HEK293 (cell line): Measurements from ENCODE around the gene NOS2.

ENCODE experiments used
- CTCF ChIA-PET: fragments of 350-600 bp; formaldehyde crosslinking; extraction: SDS; loops from one replicate; lab custom pipeline; 2021; ENCODE audit warnings: antibody characterized with exemption; lab: Yijun Ruan, JAX
- POLR2A ChIA-PET: fragments of 300-600 bp; formaldehyde crosslinking; extraction: SDS; loops from one replicate; lab custom pipeline; 2020; ENCODE audit warnings: antibody characterized with exemption, inconsistent platforms; lab: Yijun Ruan, JAX
- H3K27ac ChIP-seq: fragments of 200-500 bp; sonication (Bioruptor generic); 2 replicates; pipeline ENCODE4 v1.5.1; 2014; ENCODE audit warnings: low read depth, low read length, control low read depth, inconsistent platforms; ENCODE audit errors: extremely low read depth
- H3K36me3 ChIP-seq, 2 experiments: fragments of 200-500 bp in 1 of 2; sonication (Bioruptor generic) in 1 of 2; 1 replicate in 1 of 2; 2 replicates in 1 of 2; pipeline ENCODE4 v1.5.1; 2014 to 2017; ENCODE audit warnings: inconsistent platforms in 2 of 2, low read length in 2 of 2; ENCODE audit not compliant: control insufficient read depth in 2 of 2, insufficient read depth in 1 of 2
- H3K4me1 ChIP-seq: fragments of 200-500 bp; sonication (Bioruptor generic); 2 replicates; pipeline ENCODE4 v1.5.1; 2014; ENCODE audit warnings: mild to moderate bottlenecking, low read length, inconsistent platforms; ENCODE audit not compliant: control insufficient read depth, insufficient read depth
- H3K4me3 ChIP-seq: 2 replicates; pipeline ENCODE4 v1.5.1; 2011; ENCODE audit warnings: low read depth, mild to moderate bottlenecking, control low read depth, low read length, moderate library complexity
- H3K9me3 ChIP-seq: fragments of 200-500 bp; sonication (Bioruptor generic); 2 replicates; pipeline ENCODE4 v1.5.1; 2014; ENCODE audit warnings: low read depth, low read length, inconsistent platforms; ENCODE audit not compliant: control insufficient read depth, insufficient read depth
- IKZF3 ChIP-seq: fragments of 450-650 bp; IDR thresholded peaks from 2 replicates; pipeline ENCODE4 v1.5.0; 2018; ENCODE audit warnings: missing biosample characterization, mild to moderate bottlenecking, missing genetic modification characterization, moderate library complexity
- TRIM28 ChIP-seq: IDR thresholded peaks from 2 replicates; pipeline ENCODE4 v1.6.1; 2011; ENCODE audit warnings: low read length, control low read depth, borderline replicate concordance
- ZBTB20 ChIP-seq: fragments of 450-650 bp; formaldehyde crosslinking; IDR thresholded peaks from 2 replicates; pipeline ENCODE4 v1.5.1; 2016; ENCODE audit warnings: missing biosample characterization, missing genetic modification characterization
- ZNF146 ChIP-seq: fragments of 450-650 bp; formaldehyde crosslinking; IDR thresholded peaks from 2 replicates; pipeline ENCODE4 v1.5.1; 2016; ENCODE audit warnings: missing biosample characterization, missing genetic modification characterization
- ZNF16 ChIP-seq: fragments of 450-650 bp; formaldehyde crosslinking; IDR thresholded peaks from 2 replicates; pipeline ENCODE4 v1.5.1; 2016; ENCODE audit warnings: low read depth, missing biosample characterization, missing genetic modification characterization
- ZNF169 ChIP-seq: fragments of 450-650 bp; formaldehyde crosslinking; IDR thresholded peaks from 2 replicates; pipeline ENCODE4 v1.5.1; 2016; ENCODE audit warnings: missing biosample characterization, missing genetic modification characterization
- ZNF175 ChIP-seq: fragments of 450-650 bp; formaldehyde crosslinking; IDR thresholded peaks from 2 replicates; pipeline ENCODE4 v1.5.1; 2016; ENCODE audit warnings: missing biosample characterization, missing genetic modification characterization
- ZNF2 ChIP-seq: fragments of 450-650 bp; formaldehyde crosslinking; IDR thresholded peaks from 2 replicates; pipeline ENCODE4 v1.5.1; 2016; ENCODE audit warnings: missing biosample characterization, missing genetic modification characterization
- ZNF211 ChIP-seq: fragments of 450-650 bp; formaldehyde crosslinking; IDR thresholded peaks from 2 replicates; pipeline ENCODE4 v1.5.1; 2016; ENCODE audit warnings: low read depth, missing biosample characterization, missing genetic modification characterization
- ZNF302 ChIP-seq: fragments of 450-650 bp; formaldehyde crosslinking; IDR thresholded peaks from 2 replicates; pipeline ENCODE4 v1.5.1; 2016; ENCODE audit warnings: missing biosample characterization, missing genetic modification characterization, low read depth
- ZNF404 ChIP-seq: fragments of 450-650 bp; formaldehyde crosslinking; IDR thresholded peaks from 2 replicates; pipeline ENCODE4 v1.5.1; 2017; ENCODE audit warnings: missing biosample characterization, missing genetic modification characterization
- ZNF585B ChIP-seq: fragments of 450-650 bp; formaldehyde crosslinking; IDR thresholded peaks from 2 replicates; pipeline ENCODE4 v1.5.1; 2016; ENCODE audit warnings: missing biosample characterization, missing genetic modification characterization
- ZNF600 ChIP-seq: fragments of 450-650 bp; formaldehyde crosslinking; IDR thresholded peaks from 2 replicates; pipeline ENCODE4 v1.5.1; 2016; ENCODE audit warnings: missing biosample characterization, missing genetic modification characterization
- ZNF621 ChIP-seq: fragments of 450-650 bp; formaldehyde crosslinking; IDR thresholded peaks from 2 replicates; pipeline ENCODE4 v1.5.1; 2017; ENCODE audit warnings: missing biosample characterization, missing genetic modification characterization
- ZNF624 ChIP-seq: fragments of 450-650 bp; formaldehyde crosslinking; IDR thresholded peaks from 2 replicates; pipeline ENCODE4 v1.5.1; 2017; ENCODE audit warnings: missing biosample characterization, missing genetic modification characterization
- ZNF629 ChIP-seq: fragments of 450-650 bp; formaldehyde crosslinking; IDR thresholded peaks from 2 replicates; pipeline ENCODE4 v1.5.1; 2017; ENCODE audit warnings: missing biosample characterization, missing genetic modification characterization
- ZNF658 ChIP-seq: fragments of 450-650 bp; formaldehyde crosslinking; IDR thresholded peaks from 2 replicates; pipeline ENCODE4; 2016; ENCODE audit warnings: missing biosample characterization, missing genetic modification characterization
- ZNF701 ChIP-seq: fragments of 450-650 bp; formaldehyde crosslinking; IDR thresholded peaks from 2 replicates; pipeline ENCODE4 v1.5.1; 2016; ENCODE audit warnings: missing biosample characterization, missing genetic modification characterization
- ZNF792 ChIP-seq: fragments of 450-650 bp; formaldehyde crosslinking; IDR thresholded peaks from 2 replicates; pipeline ENCODE4 v1.5.1; 2016; ENCODE audit warnings: missing biosample characterization, missing genetic modification characterization
- TF ChIP-seq, protein P1 (sequence below): fragments of 450-650 bp; formaldehyde crosslinking; IDR thresholded peaks from 2 replicates; pipeline ENCODE4 v1.5.1; 2016; ENCODE audit warnings: missing biosample characterization, missing genetic modification characterization
- TF ChIP-seq, protein P2 (sequence below): fragments of 450-650 bp; formaldehyde crosslinking; IDR thresholded peaks from 2 replicates; pipeline ENCODE4 v1.5.1; 2016; ENCODE audit warnings: missing biosample characterization, missing genetic modification characterization
- TF ChIP-seq, protein P3 (sequence below): fragments of 450-650 bp; formaldehyde crosslinking; IDR thresholded peaks from 2 replicates; pipeline ENCODE4 v1.5.1; 2017; ENCODE audit warnings: missing biosample characterization, missing genetic modification characterization
- TF ChIP-seq, protein P4 (sequence below): fragments of 450-650 bp; formaldehyde crosslinking; IDR thresholded peaks from 2 replicates; pipeline ENCODE4 v1.5.1; 2016; ENCODE audit warnings: missing biosample characterization, missing genetic modification characterization

NOS2 gene

DNA sequence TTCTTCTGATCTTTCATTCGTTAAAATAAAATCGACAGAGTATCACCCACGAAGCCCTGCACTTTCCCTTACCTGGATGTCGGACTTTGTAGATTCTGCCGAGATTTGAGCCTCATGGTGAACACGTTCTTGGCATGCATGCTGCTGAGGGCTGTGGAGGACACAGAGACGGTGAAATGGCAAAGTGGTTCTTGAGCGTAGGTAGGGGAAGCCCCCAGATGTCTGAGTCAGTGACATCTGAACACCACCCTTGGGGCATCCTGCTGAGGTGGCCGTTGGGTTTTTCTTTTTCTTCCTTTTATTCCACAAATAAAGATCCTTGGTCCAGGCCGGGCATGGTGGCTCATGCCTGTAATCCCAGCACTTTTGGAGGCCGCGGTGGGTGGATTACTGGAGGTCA, 33.9 kb downstream of the NOS2 start:
- CTCF ChIA-PET: interaction anchor here (0.6 to 2.6 kb wide), 6 partner anchors 10 to 722 kb away, joined by 3 to 9 read pairs (median 3); no protein-coding TSS in a partner anchor
- no peak overlapping the region for H3K4me3 ChIP-seq
- TF ChIP-seq ZNF629 (tag by site-specific recombination): no peak
- TF ChIP-seq ZNF175 (tag by site-specific recombination): no peak
- TF ChIP-seq ZNF792: no peak
- TF ChIP-seq ZNF621 (tag by site-specific recombination): no peak
- TF ChIP-seq ZNF146 (tag by site-specific recombination): no peak
- TF ChIP-seq ZBTB20 (tag by site-specific recombination): no peak
- TF ChIP-seq ZNF658 (tag by site-specific recombination): no peak
- TF ChIP-seq, protein P1, sequence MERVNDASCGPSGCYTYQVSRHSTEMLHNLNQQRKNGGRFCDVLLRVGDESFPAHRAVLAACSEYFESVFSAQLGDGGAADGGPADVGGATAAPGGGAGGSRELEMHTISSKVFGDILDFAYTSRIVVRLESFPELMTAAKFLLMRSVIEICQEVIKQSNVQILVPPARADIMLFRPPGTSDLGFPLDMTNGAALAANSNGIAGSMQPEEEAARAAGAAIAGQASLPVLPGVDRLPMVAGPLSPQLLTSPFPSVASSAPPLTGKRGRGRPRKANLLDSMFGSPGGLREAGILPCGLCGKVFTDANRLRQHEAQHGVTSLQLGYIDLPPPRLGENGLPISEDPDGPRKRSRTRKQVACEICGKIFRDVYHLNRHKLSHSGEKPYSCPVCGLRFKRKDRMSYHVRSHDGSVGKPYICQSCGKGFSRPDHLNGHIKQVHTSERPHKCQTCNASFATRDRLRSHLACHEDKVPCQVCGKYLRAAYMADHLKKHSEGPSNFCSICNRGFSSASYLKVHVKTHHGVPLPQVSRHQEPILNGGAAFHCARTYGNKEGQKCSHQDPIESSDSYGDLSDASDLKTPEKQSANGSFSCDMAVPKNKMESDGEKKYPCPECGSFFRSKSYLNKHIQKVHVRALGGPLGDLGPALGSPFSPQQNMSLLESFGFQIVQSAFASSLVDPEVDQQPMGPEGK (tag by site-specific recombination): no peak
- no peak for TF ChIP-seq ZNF600 (tag by site-specific recombination)
- no peak for TF ChIP-seq ZNF211 (tag by site-specific recombination)
- TF ChIP-seq, protein P2, sequence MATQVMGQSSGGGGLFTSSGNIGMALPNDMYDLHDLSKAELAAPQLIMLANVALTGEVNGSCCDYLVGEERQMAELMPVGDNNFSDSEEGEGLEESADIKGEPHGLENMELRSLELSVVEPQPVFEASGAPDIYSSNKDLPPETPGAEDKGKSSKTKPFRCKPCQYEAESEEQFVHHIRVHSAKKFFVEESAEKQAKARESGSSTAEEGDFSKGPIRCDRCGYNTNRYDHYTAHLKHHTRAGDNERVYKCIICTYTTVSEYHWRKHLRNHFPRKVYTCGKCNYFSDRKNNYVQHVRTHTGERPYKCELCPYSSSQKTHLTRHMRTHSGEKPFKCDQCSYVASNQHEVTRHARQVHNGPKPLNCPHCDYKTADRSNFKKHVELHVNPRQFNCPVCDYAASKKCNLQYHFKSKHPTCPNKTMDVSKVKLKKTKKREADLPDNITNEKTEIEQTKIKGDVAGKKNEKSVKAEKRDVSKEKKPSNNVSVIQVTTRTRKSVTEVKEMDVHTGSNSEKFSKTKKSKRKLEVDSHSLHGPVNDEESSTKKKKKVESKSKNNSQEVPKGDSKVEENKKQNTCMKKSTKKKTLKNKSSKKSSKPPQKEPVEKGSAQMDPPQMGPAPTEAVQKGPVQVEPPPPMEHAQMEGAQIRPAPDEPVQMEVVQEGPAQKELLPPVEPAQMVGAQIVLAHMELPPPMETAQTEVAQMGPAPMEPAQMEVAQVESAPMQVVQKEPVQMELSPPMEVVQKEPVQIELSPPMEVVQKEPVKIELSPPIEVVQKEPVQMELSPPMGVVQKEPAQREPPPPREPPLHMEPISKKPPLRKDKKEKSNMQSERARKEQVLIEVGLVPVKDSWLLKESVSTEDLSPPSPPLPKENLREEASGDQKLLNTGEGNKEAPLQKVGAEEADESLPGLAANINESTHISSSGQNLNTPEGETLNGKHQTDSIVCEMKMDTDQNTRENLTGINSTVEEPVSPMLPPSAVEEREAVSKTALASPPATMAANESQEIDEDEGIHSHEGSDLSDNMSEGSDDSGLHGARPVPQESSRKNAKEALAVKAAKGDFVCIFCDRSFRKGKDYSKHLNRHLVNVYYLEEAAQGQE (tag by site-specific recombination): no peak
- TF ChIP-seq ZNF169: no peak
- no peak for TF ChIP-seq IKZF3 (tag by site-specific recombination)
- no peak for TF ChIP-seq ZNF404 (tag by site-specific recombination)
- TF ChIP-seq, protein P3, sequence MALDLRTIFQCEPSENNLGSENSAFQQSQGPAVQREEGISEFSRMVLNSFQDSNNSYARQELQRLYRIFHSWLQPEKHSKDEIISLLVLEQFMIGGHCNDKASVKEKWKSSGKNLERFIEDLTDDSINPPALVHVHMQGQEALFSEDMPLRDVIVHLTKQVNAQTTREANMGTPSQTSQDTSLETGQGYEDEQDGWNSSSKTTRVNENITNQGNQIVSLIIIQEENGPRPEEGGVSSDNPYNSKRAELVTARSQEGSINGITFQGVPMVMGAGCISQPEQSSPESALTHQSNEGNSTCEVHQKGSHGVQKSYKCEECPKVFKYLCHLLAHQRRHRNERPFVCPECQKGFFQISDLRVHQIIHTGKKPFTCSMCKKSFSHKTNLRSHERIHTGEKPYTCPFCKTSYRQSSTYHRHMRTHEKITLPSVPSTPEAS (tag by site-specific recombination): no peak
- TF ChIP-seq ZNF2 (tag by site-specific recombination): no peak
- TF ChIP-seq ZNF585B: no peak
- no peak for TF ChIP-seq ZNF16 (tag by site-specific recombination)
- TF ChIP-seq TRIM28: no peak
- H3K27ac ChIP-seq: no peak overlapping the region
- H3K4me1 ChIP-seq: no peaks in the 10 kb centered on the region
- H3K36me3 ChIP-seq: no peaks in the 10 kb centered on the region
- POLR2A ChIA-PET: no interaction called here
- no peaks in the 10 kb centered on the region for H3K9me3 ChIP-seq

DNA sequence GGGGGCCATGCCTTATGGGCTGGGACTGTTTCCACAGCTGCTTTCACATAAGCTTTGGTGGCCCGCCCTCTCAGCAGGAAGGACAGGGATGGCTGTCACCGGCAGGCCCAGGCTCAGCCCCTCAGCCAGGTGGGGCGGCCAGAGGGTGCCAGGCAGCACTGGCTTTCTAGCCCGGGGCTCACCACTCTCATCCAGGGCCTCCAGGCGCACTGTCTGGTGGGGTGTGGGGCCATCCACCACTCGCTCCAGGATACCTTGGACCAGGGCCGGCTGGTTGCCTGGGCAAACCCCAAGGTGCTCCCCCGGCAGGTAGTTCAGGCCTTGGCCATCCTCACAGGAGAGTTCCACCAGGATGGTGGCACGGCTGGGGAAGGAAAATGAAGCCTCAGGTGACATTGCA, 35.0 kb downstream of the NOS2 start:
- Histone ChIP-seq H3K4me3 (no peak overlapping the region), H3K9me3 (no peaks in the 10 kb centered on the region), H3K36me3 (no peaks in the 10 kb centered on the region), H3K27ac (no peak overlapping the region), H3K4me1 (no peaks in the 10 kb centered on the region)
- ChIA-PET CTCF (interaction anchor here (0.6 to 0.7 kb wide), 2 partner anchors 33 to 176 kb away, joined by 3 read pairs; no protein-coding TSS in a partner anchor), POLR2A (no interaction called here)
- TF ChIP-seq ZNF302 (tag by site-specific recombination) (no peak), ZNF701 (tag by site-specific recombination) (no peak), ZNF624 (tag by site-specific recombination) (no peak)
- TF ChIP-seq, protein P4, sequence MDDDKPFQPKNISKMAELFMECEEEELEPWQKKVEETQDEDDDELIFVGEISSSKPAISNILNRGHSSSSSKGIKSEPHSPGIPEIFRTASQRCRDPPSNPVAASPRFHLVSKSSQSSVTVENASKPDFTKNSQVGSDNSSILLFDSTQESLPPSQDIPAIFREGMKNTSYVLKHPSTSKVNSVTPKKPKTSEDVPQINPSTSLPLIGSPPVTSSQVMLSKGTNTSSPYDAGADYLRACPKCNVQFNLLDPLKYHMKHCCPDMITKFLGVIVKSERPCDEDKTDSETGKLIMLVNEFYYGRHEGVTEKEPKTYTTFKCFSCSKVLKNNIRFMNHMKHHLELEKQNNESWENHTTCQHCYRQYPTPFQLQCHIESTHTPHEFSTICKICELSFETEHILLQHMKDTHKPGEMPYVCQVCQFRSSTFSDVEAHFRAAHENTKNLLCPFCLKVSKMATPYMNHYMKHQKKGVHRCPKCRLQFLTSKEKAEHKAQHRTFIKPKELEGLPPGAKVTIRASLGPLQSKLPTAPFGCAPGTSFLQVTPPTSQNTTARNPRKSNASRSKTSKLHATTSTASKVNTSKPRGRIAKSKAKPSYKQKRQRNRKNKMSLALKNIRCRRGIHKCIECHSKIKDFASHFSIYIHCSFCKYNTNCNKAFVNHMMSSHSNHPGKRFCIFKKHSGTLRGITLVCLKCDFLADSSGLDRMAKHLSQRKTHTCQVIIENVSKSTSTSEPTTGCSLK (tag by site-specific recombination): no peak
